Osteocyte (in vitro differentiated cells): ENCODE measurements around the gene HOXB4. TPM values are rescaled to one million over a fixed set of nuclear protein-coding genes. Genes with fewer than 3 reads are reported as not detected.

ENCODE experiments used
- DNase-seq: peaks from one replicate; pipeline ENCODE4 v3.0.0; 2021; ENCODE audit warnings: mixed read lengths; ENCODE audit not compliant: unreplicated experiment; ENCODE audit errors: extremely low spot score
- H3K27ac Mint-ChIP-seq: one replicate; pipeline ENCODE4 v1.8.0; 2021; ENCODE audit warnings: mild to moderate bottlenecking, mixed read lengths; ENCODE audit not compliant: unreplicated experiment
- H3K27me3 Mint-ChIP-seq: one replicate; pipeline ENCODE4 v1.8.0; 2021; ENCODE audit warnings: mixed read lengths; ENCODE audit not compliant: unreplicated experiment
- H3K36me3 Mint-ChIP-seq: one replicate; pipeline ENCODE4 v1.8.0; 2021; ENCODE audit warnings: mixed read lengths; ENCODE audit not compliant: unreplicated experiment
- H3K4me1 Mint-ChIP-seq: one replicate; pipeline ENCODE4 v1.8.0; 2021; ENCODE audit warnings: mixed read lengths; ENCODE audit not compliant: unreplicated experiment
- H3K4me3 Mint-ChIP-seq: one replicate; pipeline ENCODE4 v1.8.0; 2021; ENCODE audit warnings: mild to moderate bottlenecking, moderate library complexity, mixed read lengths; ENCODE audit not compliant: unreplicated experiment
- H3K9me3 Mint-ChIP-seq: one replicate; pipeline ENCODE4 v1.8.0; 2021; ENCODE audit warnings: mixed read lengths; ENCODE audit not compliant: unreplicated experiment
- CTCF ChIP-seq: fragments of 200-600 bp; sonication (generic); IDR thresholded peaks from 2 replicates; pipeline ENCODE4 v1.5.0; 2021; ENCODE audit warnings: antibody characterized with exemption, mild to moderate bottlenecking, moderate library complexity
- total RNA-seq: library from RNA; stranded (reverse); gene quantifications from 2 replicates; pipeline ENCODE4 v1.2.1, GENCODE V29; 2021

HOXB4 gene
- total RNA-seq, 1 donor from 2014 or later: not detected

GRCh38 chr17:48565022-48565554 lies 13.1 kb downstream of the HOXB4 start:
- peaks cover 36% of the 10 kb centered on the region for H3K27me3 Mint-ChIP-seq
- H3K4me1 Mint-ChIP-seq: no peaks in the 10 kb centered on the region
- H3K36me3 Mint-ChIP-seq: no peaks in the 10 kb centered on the region
- no peak overlapping the region for H3K27ac Mint-ChIP-seq
- TF ChIP-seq CTCF: no peak
- DNase-seq: no peak
- H3K9me3 Mint-ChIP-seq: no peaks in the 10 kb centered on the region
- no peak overlapping the region for H3K4me3 Mint-ChIP-seq

GRCh38 chr17:48564188-48565021 lies 13.7 kb downstream of the HOXB4 start:
- no peak for DNase-seq

GRCh38 chr17:48563867-48564187 lies 14.3 kb downstream of the HOXB4 start:
- no peak for DNase-seq
- Mint-ChIP-seq H3K27me3 (peaks cover 48% of the 10 kb centered on the region), H3K4me3 (no peak overlapping the region), H3K4me1 (no peaks in the 10 kb centered on the region), H3K27ac (no peak overlapping the region), H3K9me3 (no peaks in the 10 kb centered on the region), H3K36me3 (no peaks in the 10 kb centered on the region)
- TF ChIP-seq CTCF: no peak

More at GRCh38 chr17:48564188-48565021, 13.7 kb downstream of the HOXB4 start:
- no peaks in the 10 kb centered on the region for H3K4me1 Mint-ChIP-seq
- H3K4me3 Mint-ChIP-seq: no peak overlapping the region
- no peaks in the 10 kb centered on the region for H3K36me3 Mint-ChIP-seq
- H3K27me3 Mint-ChIP-seq: peaks cover 43% of the 10 kb centered on the region
- no peak overlapping the region for H3K27ac Mint-ChIP-seq
- no peak for TF ChIP-seq CTCF
- no peaks in the 10 kb centered on the region for H3K9me3 Mint-ChIP-seq

- DNase-seq: no peak
- Mint-ChIP-seq H3K27me3 (peaks cover 53% of the 10 kb centered on the region), H3K4me1 (no peaks in the 10 kb centered on the region), H3K36me3 (no peaks in the 10 kb centered on the region), H3K9me3 (no peaks in the 10 kb centered on the region), H3K27ac (no peak overlapping the region), H3K4me3 (no peak overlapping the region)
- no peak for TF ChIP-seq CTCF
These were observed 14.7 kb downstream of the HOXB4 start for GRCh38 chr17:48563385-48563838.

- H3K9me3 Mint-ChIP-seq: no peaks in the 10 kb centered on the region
- peaks cover 57% of the 10 kb centered on the region for H3K27me3 Mint-ChIP-seq
- no peak overlapping the region for H3K27ac Mint-ChIP-seq
- H3K4me3 Mint-ChIP-seq: no peak overlapping the region
- no peak for DNase-seq
- no peak for TF ChIP-seq CTCF
- H3K36me3 Mint-ChIP-seq: no peaks in the 10 kb centered on the region
- H3K4me1 Mint-ChIP-seq: no peaks in the 10 kb centered on the region
These were observed 15.2 kb downstream of the HOXB4 start for GRCh38 chr17:48562934-48563333.
